IMR-90 (cell line): ENCODE measurements around the gene ANKRD10. TPM values are rescaled to one million over a fixed set of nuclear protein-coding genes. Genes with fewer than 3 reads are reported as not detected.

ENCODE experiments used
- ATAC-seq: fragments of 200-7000 bp; cut with Tn5 transposase; 2 replicates; pipeline ENCODE4 v1.9.1; 2020; ENCODE audit warnings: low read depth, mild to moderate bottlenecking, moderate library complexity
- BruUV-seq: library from RNA; stranded (reverse); fragments of 400-500 nt; replicated peaks from 2 replicates; lab custom pipeline; 2021; lab: Mats Ljungman, UMichigan
- CTCF ChIA-PET: fragments of 300-600 bp; formaldehyde crosslinking; extraction: SDS; loops from one replicate; lab custom pipeline; 2021; ENCODE audit warnings: antibody characterized with exemption; lab: Yijun Ruan, JAX
- POLR2A ChIA-PET: fragments of 300-600 bp; sonication (Branson Sonifier 250); formaldehyde crosslinking; loops from one replicate; lab custom pipeline; 2022; ENCODE audit warnings: antibody characterized with exemption; ENCODE audit not compliant: unreplicated experiment; lab: Charles Lee
- DNase-seq: peaks from one replicate; pipeline ENCODE4 v3.0.0; 2013
- H2AFZ ChIP-seq: replicated peaks from 2 replicates; pipeline ENCODE3; 2013; ENCODE audit warnings: low read length, mild to moderate bottlenecking; ENCODE audit not compliant: poor library complexity
- H2AK5ac ChIP-seq: 2 replicates; pipeline ENCODE4 v1.6.1; 2013; ENCODE audit warnings: low read depth, low read length, inconsistent platforms
- H2AK9ac ChIP-seq: replicated peaks from 2 replicates; pipeline ENCODE3; 2013; ENCODE audit warnings: mild to moderate bottlenecking, low read depth, low read length, moderate library complexity; ENCODE audit not compliant: poor library complexity
- H2BK120ac ChIP-seq: 2 replicates; pipeline ENCODE4 v1.6.1; 2013; ENCODE audit warnings: low read depth, low read length, inconsistent platforms
- H2BK15ac ChIP-seq: 3 replicates; pipeline ENCODE4 v1.6.1; 2013; ENCODE audit warnings: low read depth, low read length, inconsistent platforms
- H2BK20ac ChIP-seq: 2 replicates; pipeline ENCODE4 v1.6.1; 2013; ENCODE audit warnings: low read depth, mild to moderate bottlenecking, inconsistent platforms, low read length, moderate library complexity
- H2BK5ac ChIP-seq: 2 replicates; pipeline ENCODE4 v1.6.1; 2013; ENCODE audit warnings: mild to moderate bottlenecking, low read depth, low read length, inconsistent platforms; ENCODE audit not compliant: poor library complexity, severe bottlenecking
- H3K14ac ChIP-seq: replicated peaks from 2 replicates; pipeline ENCODE4 v1.6.1; 2013; ENCODE audit warnings: low read depth, low read length, inconsistent platforms
- H3K18ac ChIP-seq: 2 replicates; pipeline ENCODE4 v1.6.1; 2013; ENCODE audit warnings: low read depth, low read length, control low read depth
- H3K23ac ChIP-seq: 2 replicates; pipeline ENCODE4 v1.6.1; 2013; ENCODE audit warnings: low read depth, low read length, inconsistent platforms
- H3K27ac ChIP-seq: 2 replicates; pipeline ENCODE4 v1.5.1; 2013; ENCODE audit warnings: mild to moderate bottlenecking, control low read depth, low read length; ENCODE audit not compliant: insufficient read depth
- H3K27me3 ChIP-seq: 2 replicates; pipeline ENCODE4 v1.6.1; 2013; ENCODE audit warnings: low read length; ENCODE audit not compliant: control insufficient read depth, insufficient read depth
- H3K36me3 ChIP-seq: 2 replicates; pipeline ENCODE4 v1.6.1; 2013; ENCODE audit warnings: low read length, mixed read lengths; ENCODE audit not compliant: control insufficient read depth, insufficient read depth
- H3K4ac ChIP-seq: 2 replicates; pipeline ENCODE4 v1.6.1; 2013; ENCODE audit warnings: low read depth, low read length, inconsistent platforms
- H3K4me1 ChIP-seq: 2 replicates; pipeline ENCODE4 v1.6.1; 2013; ENCODE audit warnings: low read length, mixed read lengths; ENCODE audit not compliant: control insufficient read depth, insufficient read depth
- H3K4me2 ChIP-seq: 2 replicates; pipeline ENCODE4 v1.6.1; 2013; ENCODE audit warnings: low read depth, mild to moderate bottlenecking, control low read depth, low read length, moderate library complexity
- H3K4me3 ChIP-seq: 2 replicates; pipeline ENCODE4 v1.5.1; 2013; ENCODE audit warnings: low read depth, mild to moderate bottlenecking, control low read depth, low read length, moderate library complexity; ENCODE audit not compliant: insufficient read depth
- H3K56ac ChIP-seq: 2 replicates; pipeline ENCODE4 v1.6.1; 2013; ENCODE audit warnings: low read length, inconsistent platforms; ENCODE audit not compliant: insufficient read depth; ENCODE audit errors: extremely low read depth
- H3K79me1 ChIP-seq, 2 experiments: 2 replicates each; pipeline ENCODE4 v1.6.1; 2013; ENCODE audit warnings: low read length in 2 of 2, inconsistent platforms in 1 of 2, low read depth in 1 of 2
- H3K9ac ChIP-seq: 2 replicates; pipeline ENCODE4 v1.6.1; 2013; ENCODE audit warnings: low read depth, low read length, control low read depth
- H3K9me1 ChIP-seq: 2 replicates; pipeline ENCODE4 v1.6.1; 2013; ENCODE audit warnings: low read length, inconsistent platforms; ENCODE audit not compliant: insufficient read depth
- H3K9me3 ChIP-seq: 2 replicates; pipeline ENCODE4 v1.6.1; 2013; ENCODE audit warnings: low read length; ENCODE audit not compliant: control insufficient read depth, insufficient read depth
- H4K20me1 ChIP-seq: 2 replicates; pipeline ENCODE4 v1.6.1; 2013; ENCODE audit warnings: low read length, inconsistent platforms; ENCODE audit not compliant: insufficient read depth
- H4K5ac ChIP-seq: 2 replicates; pipeline ENCODE4 v1.6.1; 2013; ENCODE audit warnings: mild to moderate bottlenecking, low read depth, low read length, control low read depth
- H4K8ac ChIP-seq, 2 experiments: 2 replicates each; pipeline ENCODE4 v1.6.1; 2013; ENCODE audit warnings: low read depth in 2 of 2, low read length in 2 of 2, control low read depth in 1 of 2, inconsistent platforms in 1 of 2
- H4K91ac ChIP-seq: 2 replicates; pipeline ENCODE4 v1.6.1; 2013; ENCODE audit warnings: low read depth, low read length, inconsistent platforms; ENCODE audit not compliant: insufficient read depth
- BHLHE40 ChIP-seq: fragments of 150-350 bp; IDR thresholded peaks from 2 replicates; pipeline ENCODE4 v1.6.1; 2016; ENCODE audit warnings: mild to moderate bottlenecking, low read depth, low read length
- CEBPB ChIP-seq: IDR thresholded peaks from 2 replicates; pipeline ENCODE4 v1.6.1; 2012; ENCODE audit warnings: low read depth, low read length, improper control_type of control experiment
- CTCF ChIP-seq: conservative IDR thresholded peaks from 2 replicates; pipeline ENCODE4 v1.5.1; 2012; ENCODE audit warnings: mild to moderate bottlenecking, low read depth, low read length, improper control_type of control experiment
- ELK1 ChIP-seq: fragments of 150-350 bp; IDR thresholded peaks from 2 replicates; pipeline ENCODE4 v1.6.1; 2016; ENCODE audit warnings: low read depth, mild to moderate bottlenecking, low read length, moderate library complexity, borderline replicate concordance
- MAFK ChIP-seq: IDR thresholded peaks from 2 replicates; pipeline ENCODE4 v1.6.1; 2012; ENCODE audit warnings: low read depth, low read length, improper control_type of control experiment
- MXI1 ChIP-seq: IDR thresholded peaks from 2 replicates; pipeline ENCODE4 v1.6.1; 2012; ENCODE audit warnings: low read depth, mild to moderate bottlenecking, low read length, moderate library complexity, borderline replicate concordance
- RAD21 ChIP-seq: IDR thresholded peaks from 2 replicates; pipeline ENCODE4 v1.6.1; 2012; ENCODE audit warnings: low read length, improper control_type of control experiment
- RCOR1 ChIP-seq: IDR thresholded peaks from 2 replicates; pipeline ENCODE4 v1.6.1; 2012; ENCODE audit warnings: mild to moderate bottlenecking, low read length, improper control_type of control experiment; ENCODE audit not compliant: insufficient replicate concordance
- SMC3 ChIP-seq: fragments of 150-350 bp; IDR thresholded peaks from 2 replicates; pipeline ENCODE4 v1.6.1; 2016; ENCODE audit warnings: low read depth, mild to moderate bottlenecking, antibody characterized with exemption, low read length, moderate library complexity
- USF2 ChIP-seq: fragments of 150-350 bp; IDR thresholded peaks from 2 replicates; pipeline ENCODE4 v1.6.1; 2017; ENCODE audit warnings: mild to moderate bottlenecking, antibody characterized with exemption, low read length, low read depth
- WGBS, 2 experiments: methylation state at CpG; one replicate each; pipeline versions ENCODE4 v1.1.5 to v1.1.7; 2013; ENCODE audit warnings: missing lambda C conversion rate in 2 of 2; ENCODE audit not compliant: insufficient read length in 1 of 2; ENCODE audit errors: extremely low coverage in 2 of 2; 5-methylcytosine and 5-hydroxymethylcytosine counted together
- dilution Hi-C: fragments of 300-500 bp; cut with HindIII; formaldehyde crosslinking; loops from one replicate; pipeline ENCODE4 v1.14.3; 2018; ENCODE audit warnings: low sequenced_read_pairs; ENCODE audit not compliant: unreplicated experiment
- in situ Hi-C: fragments of 300-500 bp; cut with MboI; formaldehyde crosslinking; loops from 3 replicates; pipeline ENCODE4 v1.14.3; 2019; ENCODE audit warnings: low sequenced_read_pairs, inconsistent platforms, mixed read lengths
- intact Hi-C: fragments of 100-400 bp; cut with micrococcal nuclease; formaldehyde crosslinking; loops from 2 replicates; pipeline ENCODE4 v1.10.0; 2022
- polyA plus RNA-seq, 3 experiments: library from polyadenylated mRNA; depleted of rRNA; stranded (reverse); fragments of >200 nt; gene quantifications; 2 replicates each; pipeline ENCODE4 v1.2.3, GENCODE V29; 2012; ENCODE audit warnings: low replicate concordance in 1 of 3
- total RNA-seq: library from RNA; depleted of rRNA; stranded (reverse); fragments of >200 nt; gene quantifications from 2 replicates; pipeline ENCODE4 v1.2.3, GENCODE V29; 2012

ANKRD10 gene
- total and polyA plus RNA-seq, 2 of the 4 experiments (the other 2 are of a cell fraction): 18.3 to 31.1 TPM

GRCh38 chr13:110944121-110944967, 29.5 kb upstream of the ANKRD10 start:
- H4K8ac ChIP-seq: peak overlapping the region in 1 of 2 experiments; percentile 3; a peak in 1 of 4 replicates
- peak overlapping the region; percentile 57; the same call in 1 of the 2 replicates for H3K4ac ChIP-seq
- ATAC-seq (peak; percentile 90), DNase-seq (peak; percentile 69)
- POLR2A ChIA-PET: no interaction called here
- no peaks in the 10 kb centered on the region for H3K36me3 ChIP-seq
- no peak overlapping the region; the same call in 1 of the 2 replicates for H3K23ac ChIP-seq
- no CpG with 5 or more reads among the region's 8 CpGs for WGBS, 2 experiments
- CTCF ChIA-PET: interaction anchor here (0.8 kb wide), 1 partner anchor 93 kb away, joined by 3 read pairs; no protein-coding TSS in a partner anchor
- H2BK120ac ChIP-seq: 0 out of 2 replicates have a peak overlapping the region, but pooled peaks have one; percentile 7
- no peak overlapping the region for H4K5ac ChIP-seq
- H3K27me3 ChIP-seq: no peaks in the 10 kb centered on the region
- H3K18ac ChIP-seq: no peak overlapping the region
- no peaks in the 10 kb centered on the region for H3K9me3 ChIP-seq
- no peaks in the 10 kb centered on the region for H3K4me1 ChIP-seq
- peaks cover 8% of the 10 kb centered on the region for H3K9me1 ChIP-seq
- H2AFZ ChIP-seq: peak overlapping the region; percentile 68
- peak overlapping the region; percentile 4 for H2AK9ac ChIP-seq
- no peak overlapping the region for H3K4me2 ChIP-seq
- H4K20me1 ChIP-seq: no peaks in the 10 kb centered on the region
- no peak overlapping the region; the same call in 2 of the 3 replicates for H2BK15ac ChIP-seq
- H2BK5ac ChIP-seq: no peak overlapping the region
- in situ Hi-C loops (loop anchor here (10.0 kb wide), 1 partner anchor 110 kb away; no protein-coding TSS in a partner anchor), intact Hi-C loops (loop anchor here (1.0 to 10.0 kb wide), 2 partner anchors 106 to 1490 kb away; no protein-coding TSS in a partner anchor), dilution Hi-C loops (no loop called here)
- H2BK20ac ChIP-seq: no peak overlapping the region
- TF ChIP-seq MAFK (no peak), BHLHE40 (no peak), SMC3 (peak; percentile 79), RAD21 (peak; percentile 79), RCOR1 (peak; percentile 38), MXI1 (no peak), CEBPB (peak; percentile 70; the same call in 1 of the 2 replicates), CTCF (peak; percentile 71), ELK1 (no peak), USF2 (no peak)
- no peak overlapping the region for H4K91ac ChIP-seq
- H3K79me1 ChIP-seq: no peaks in the 10 kb centered on the region
- no TSS peak for BruUV-seq
- H2AK5ac ChIP-seq: peak overlapping the region; percentile 20; the same call in 1 of the 2 replicates
- H3K56ac ChIP-seq: no peak overlapping the region
- H3K14ac ChIP-seq: peak overlapping the region; percentile 82
- H3K4me3 ChIP-seq: no peak overlapping the region
- no peak overlapping the region for H3K9ac ChIP-seq
- no peak overlapping the region for H3K27ac ChIP-seq
